GM18951 (cell line): ENCODE measurements around the gene GNS.
"Not testable (repeated sequence)": the region's sequence is repeated elsewhere in the genome, so short reads cannot be mapped to it uniquely, and the experiment has no call there.

Experiments used
- POLR2A ChIP-seq: IDR thresholded peaks from 4 replicates; pipeline ENCODE4 v1.6.1; 2011; ENCODE audit warnings: mild to moderate bottlenecking; ENCODE audit not compliant: insufficient read length, insufficient read depth; ENCODE audit errors: extremely low read depth
- in situ Hi-C: fragments of 300-500 bp; cut with MboI; formaldehyde crosslinking; loops from one replicate; pipeline ENCODE4 v1.12.0; 2022; ENCODE audit warnings: low sequenced_read_pairs, mixed read lengths, inconsistent platforms; ENCODE audit not compliant: unreplicated experiment

GNS gene

DNA sequence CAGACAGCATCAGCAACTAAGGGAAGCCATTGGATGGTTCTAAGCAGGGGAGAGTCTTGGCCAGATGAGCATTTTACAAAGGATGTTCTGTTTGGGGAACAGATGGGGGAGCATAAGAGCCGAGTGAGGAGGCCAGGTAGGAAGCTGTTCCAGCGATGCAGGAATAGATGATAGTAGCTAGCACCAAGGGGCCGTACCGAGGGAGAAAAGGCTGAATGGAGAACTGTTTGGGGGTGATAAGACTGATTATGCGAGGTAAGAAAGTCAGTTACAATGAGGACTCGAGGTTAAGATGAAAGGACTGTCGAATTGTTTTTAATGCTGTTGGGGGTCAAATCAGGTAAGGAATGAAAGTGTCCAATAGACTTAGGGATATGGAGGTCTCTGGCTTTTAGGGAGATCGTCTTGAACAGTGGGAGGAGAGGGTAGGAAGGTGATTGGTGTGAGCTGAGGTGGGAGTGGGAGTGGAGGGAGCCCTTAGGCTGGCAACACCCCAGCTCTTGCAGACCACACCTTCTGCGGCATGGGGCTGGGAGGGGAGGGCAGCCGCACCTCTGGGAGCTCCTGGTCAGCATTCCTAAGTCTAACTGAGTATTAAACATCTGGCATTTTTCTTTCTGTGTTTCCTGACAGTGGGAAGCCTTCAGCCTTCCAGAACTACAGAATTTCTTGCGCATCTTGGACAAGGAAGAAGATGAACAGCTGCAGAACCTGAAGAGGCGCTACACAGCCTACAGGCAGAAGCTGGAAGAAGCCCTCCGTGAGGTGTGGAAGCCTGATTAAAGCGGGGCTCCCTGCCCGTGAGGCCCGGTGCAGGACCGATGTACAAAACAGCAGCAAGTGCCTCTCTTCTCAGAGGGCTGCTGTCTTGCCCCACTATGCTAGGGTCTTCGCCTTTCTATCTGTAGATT lies 64.8 kb downstream of the GNS start:
- in situ Hi-C loops: no loop called here
- TF ChIP-seq POLR2A: no peak

DNA sequence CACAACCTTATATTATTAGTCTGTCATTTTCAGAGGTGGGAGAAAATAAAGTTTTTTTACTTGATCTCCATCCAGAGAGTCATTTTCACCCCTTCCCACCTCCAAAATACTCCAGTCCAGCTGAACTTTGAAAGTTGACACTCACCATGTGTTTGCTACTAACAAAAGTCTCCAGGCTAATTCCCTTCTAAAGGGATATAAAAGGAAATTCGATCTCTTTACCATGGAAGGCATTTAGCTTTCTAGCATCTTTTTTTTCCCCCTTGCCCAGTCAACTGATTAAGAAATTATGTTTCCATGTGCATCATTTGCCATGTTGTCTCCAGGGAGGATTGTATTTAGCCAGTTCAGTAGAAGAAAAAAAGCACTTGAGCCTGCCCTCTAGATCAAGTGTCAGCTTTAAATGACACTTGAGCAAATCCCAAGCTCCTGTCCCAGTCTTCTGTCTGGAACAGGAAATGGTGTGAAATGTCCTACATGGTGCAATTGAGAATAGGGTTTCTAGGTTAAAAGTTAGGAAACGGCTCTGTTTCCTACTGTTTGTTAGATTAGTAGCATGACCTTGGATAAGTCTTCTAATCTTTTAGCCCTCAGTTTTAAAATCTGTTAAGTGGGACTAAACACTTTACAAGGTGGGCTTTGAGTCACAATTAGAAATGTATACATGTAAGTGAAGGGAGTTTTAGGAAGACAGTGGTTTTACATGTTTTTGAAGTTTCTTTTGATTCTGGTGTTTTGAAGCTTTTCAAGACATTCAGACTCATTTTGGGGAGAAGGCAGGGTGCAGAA lies 67.2 kb downstream of the GNS start:
- no peak for TF ChIP-seq POLR2A
- in situ Hi-C loops: no loop called here

DNA sequence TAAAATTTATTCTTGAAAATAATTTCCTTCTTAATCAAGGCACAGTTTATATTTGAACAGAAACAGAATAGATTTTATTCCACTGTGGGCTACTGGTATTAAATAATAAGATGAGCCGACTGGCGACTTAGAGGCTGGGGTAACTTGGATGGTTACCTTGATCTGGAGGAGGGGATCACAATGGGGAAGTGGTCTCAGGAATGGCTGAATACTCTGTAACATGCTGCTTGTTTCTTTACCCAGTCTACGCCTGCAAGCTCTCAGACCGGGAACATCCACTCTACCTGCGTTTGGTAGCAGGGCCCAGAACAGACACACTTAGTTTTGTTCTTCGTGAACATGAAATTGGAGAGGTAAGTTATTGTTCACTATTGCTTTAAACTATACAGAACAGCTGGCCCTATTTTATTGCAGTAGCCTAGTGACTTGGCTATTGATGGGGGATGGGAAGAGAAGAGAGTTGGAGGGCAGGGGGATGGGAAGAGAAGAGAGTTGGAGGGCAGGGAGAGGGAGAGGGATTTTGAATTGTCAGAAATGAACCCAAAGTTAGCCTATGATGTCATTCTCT lies 67.9 kb downstream of the GNS start:
- no peak for TF ChIP-seq POLR2A
- in situ Hi-C loops: no loop called here

DNA sequence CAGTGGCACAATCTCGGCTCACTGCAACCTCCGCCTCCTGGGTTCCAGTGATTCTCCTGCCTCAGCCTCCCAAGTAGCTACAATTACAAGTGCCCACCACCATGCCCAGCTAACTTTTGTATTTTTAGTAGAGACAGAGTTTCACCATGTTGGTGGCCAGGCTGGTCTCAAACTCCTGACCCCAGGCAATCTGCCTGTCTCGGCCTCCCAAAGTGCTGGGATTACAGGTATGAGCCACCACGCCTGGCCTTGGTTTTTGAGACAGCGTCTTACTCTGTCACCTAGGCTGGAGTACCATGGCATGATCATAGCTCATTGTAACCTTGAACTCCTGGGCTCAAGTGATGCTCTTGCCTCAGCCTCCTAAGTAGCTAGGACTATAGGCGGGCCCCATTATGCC lies 69.0 kb downstream of the GNS start:
- in situ Hi-C loops: not testable (repeated sequence)

- in situ Hi-C loops: no loop called here
- no peak for TF ChIP-seq POLR2A
Measured at GRCh38 chr12:64688715-64689114, 70.5 kb downstream of the GNS start.

DNA sequence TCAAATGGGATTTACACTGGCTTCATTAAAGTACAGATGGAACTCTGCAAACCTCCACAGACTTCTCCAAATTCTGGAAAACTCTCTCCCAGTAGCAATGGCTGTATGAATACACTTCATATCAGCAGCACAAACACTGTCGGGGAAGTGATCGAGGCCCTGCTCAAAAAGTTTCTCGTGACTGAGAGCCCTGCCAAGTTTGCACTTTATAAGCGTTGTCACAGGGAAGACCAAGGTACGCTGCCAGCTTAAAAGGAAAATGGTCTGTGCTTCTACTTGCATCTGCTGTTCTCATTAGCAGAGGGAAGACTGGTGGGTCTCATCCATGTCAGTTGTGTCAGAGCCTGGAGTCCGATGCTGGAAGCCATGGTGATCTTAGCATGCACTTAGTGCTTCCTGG lies 71.0 kb downstream of the GNS start:
- TF ChIP-seq POLR2A: no peak
- in situ Hi-C loops: no loop called here

DNA sequence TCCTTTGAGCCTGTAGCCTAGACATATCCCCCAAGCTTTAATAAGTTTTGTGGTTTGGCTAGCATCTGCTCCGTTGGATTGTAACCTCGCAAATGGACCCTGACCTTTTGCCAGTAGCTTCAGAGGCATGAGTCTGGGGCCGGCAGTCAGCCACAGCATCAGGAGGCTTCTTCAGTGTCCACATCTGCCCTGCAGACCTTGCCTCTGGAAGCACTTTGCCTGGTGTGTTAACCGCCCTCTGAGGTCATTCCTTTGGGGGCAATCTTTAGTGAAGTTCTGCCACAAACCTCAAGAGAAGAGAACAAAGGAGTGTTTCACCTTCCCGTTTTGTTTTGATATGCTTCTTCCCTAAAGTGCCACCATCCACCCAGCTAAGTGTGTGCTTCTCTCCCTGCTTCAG lies 71.4 kb downstream of the GNS start:
- in situ Hi-C loops: no loop called here
- TF ChIP-seq POLR2A: no peak

DNA sequence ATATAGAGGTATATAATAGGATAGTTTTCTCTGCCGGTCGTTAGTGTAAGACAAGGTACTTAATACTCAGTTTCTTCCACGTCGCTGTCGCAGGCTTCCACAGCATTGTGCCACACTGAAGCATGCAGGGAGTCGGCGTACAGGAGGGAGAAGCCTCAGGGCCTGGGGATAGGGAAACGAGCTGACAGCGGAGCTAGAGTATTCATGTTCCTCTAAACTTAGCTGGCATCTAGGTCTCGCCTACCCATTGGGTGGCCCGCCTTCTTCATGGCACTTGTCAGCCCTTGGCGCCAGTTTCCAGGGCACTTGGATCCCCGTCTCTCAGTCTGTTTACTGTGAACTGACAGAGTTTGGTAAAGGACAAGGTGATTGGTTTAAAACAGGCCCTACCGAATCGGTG lies 73.6 kb downstream of the GNS start:
- in situ Hi-C loops: no loop called here
- TF ChIP-seq POLR2A: no peak

DNA sequence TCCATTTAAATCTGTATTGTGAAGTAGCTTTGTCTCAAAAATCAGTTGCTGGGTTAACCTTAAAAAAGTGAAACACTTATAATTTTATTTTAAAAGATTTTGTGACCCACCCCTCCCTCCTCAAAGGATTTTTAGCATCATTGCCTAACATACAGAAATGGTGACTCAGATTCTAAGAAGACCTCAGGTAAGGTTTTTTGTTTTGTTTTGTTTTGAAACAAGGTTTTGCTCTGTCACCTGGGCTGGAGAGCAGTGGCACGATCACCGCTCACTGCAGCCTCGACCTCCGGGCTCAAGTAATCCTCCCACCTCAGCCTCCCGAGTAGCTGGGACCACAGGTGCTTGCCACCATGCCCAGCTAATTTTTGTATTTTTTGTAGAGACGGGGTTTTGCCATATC lies 74.2 kb downstream of the GNS start:
- no peak for TF ChIP-seq POLR2A
- in situ Hi-C loops: no loop called here

- in situ Hi-C loops: no loop called here
Measured at GRCh38 chr12:64683816-64684543, 75.2 kb downstream of the GNS start.

DNA sequence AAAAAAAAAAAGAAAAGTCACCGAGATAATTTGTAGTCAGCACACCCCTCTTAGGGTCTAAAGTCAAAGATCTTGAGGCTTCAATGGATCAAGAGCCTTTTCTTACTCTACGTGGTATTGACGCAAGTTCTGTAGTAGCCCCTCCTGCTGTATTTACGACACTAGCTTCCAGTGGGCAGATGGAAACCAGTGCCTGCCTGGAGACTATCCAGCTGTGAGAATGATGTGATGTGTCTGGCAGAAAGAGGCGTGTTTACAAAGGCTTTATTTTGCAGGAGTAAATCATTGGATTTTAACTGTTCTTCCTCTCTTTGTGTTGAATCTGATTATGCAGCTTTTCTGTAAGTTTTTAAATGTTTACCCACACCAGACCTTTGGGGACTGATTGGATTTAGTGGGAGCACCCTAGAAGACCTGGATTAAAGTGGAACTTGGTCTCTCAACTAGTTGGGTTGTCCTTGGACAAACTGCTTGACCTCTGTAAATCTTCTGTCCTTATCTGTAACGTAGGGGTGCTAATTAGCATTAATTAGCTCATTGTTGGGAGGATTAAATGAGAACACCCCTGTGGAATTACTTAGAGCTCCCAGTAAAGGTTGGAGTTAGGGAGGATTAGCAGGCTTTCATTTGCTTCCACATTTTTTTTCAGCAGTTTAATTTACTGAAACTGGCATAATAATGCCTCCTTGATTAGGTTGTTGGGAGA lies 76.5 kb downstream of the GNS start:
- in situ Hi-C loops: no loop called here
- no peak for TF ChIP-seq POLR2A

More at GRCh38 chr12:64683816-64684543, 75.2 kb downstream of the GNS start:
- no peak for TF ChIP-seq POLR2A

- no peak for TF ChIP-seq POLR2A
Measured at GRCh38 chr12:64681200-64682052, 77.8 kb downstream of the GNS start.

More at GRCh38 chr12:64681200-64682052, 77.8 kb downstream of the GNS start:
- in situ Hi-C loops: no loop called here
